Prostate gland (tissue), 2 donors: ENCODE data around the gene FGF3. TPM values are rescaled to one million over a fixed set of nuclear protein-coding genes. Genes with fewer than 3 reads are reported as not detected.

Experiments
- DNase-seq: peaks from one replicate; pipeline ENCODE4 v3.0.0-alpha.2; 2019; ENCODE audit warnings: low spot score
- H3K27ac ChIP-seq, 2 donors: fragments of 200-600 bp; sonication (generic); 2 replicates each; pipeline ENCODE4 v1.5.1; 2017 to 2019
- H3K27me3 ChIP-seq: fragments of 200-600 bp; sonication (generic); replicated peaks from 2 replicates; pipeline ENCODE4 v1.5.1; 2019; ENCODE audit not compliant: insufficient read depth
- H3K36me3 ChIP-seq, 2 donors: fragments of 200-600 bp; sonication (generic); 1 replicate in 1 of 2; 2 replicates in 1 of 2; pipeline versions ENCODE4 v1.5.1 to v1.8.1; 2017 to 2019
- H3K4me1 ChIP-seq: fragments of 200-600 bp; sonication (generic); replicated peaks from 2 replicates; pipeline ENCODE4 v1.5.1; 2019
- H3K4me3 ChIP-seq, 2 donors: fragments of 200-600 bp; sonication (generic); 2 replicates each; pipeline ENCODE4 v1.5.1; 2017 to 2019
- H3K9me3 ChIP-seq: fragments of 200-600 bp; sonication (generic); 2 replicates; pipeline ENCODE4 v1.5.1; 2017
- POLR2A ChIP-seq: fragments of 450-650 bp; IDR thresholded peaks from one replicate; pipeline ENCODE4 v1.6.1; 2016; ENCODE audit warnings: antibody characterized with exemption, mild to moderate bottlenecking
- POLR2AphosphoS5 ChIP-seq: sonication (generic); formaldehyde crosslinking; IDR thresholded peaks from one replicate; pipeline ENCODE4 v1.6.1; 2017; ENCODE audit warnings: antibody characterized with exemption
- WGBS: methylation state at CpG from one replicate; pipeline ENCODE4 v1.1.5; 2018; 5-methylcytosine and 5-hydroxymethylcytosine counted together
- intact Hi-C: fragments of 100-400 bp; cut with DNase I; formaldehyde crosslinking; loops from one replicate; pipeline ENCODE4 v1.14.2; 2022
- total RNA-seq, 2 donors: library from RNA; depleted of rRNA; stranded (reverse); fragments of >200 nt; gene quantifications; one replicate each; pipeline ENCODE4 v1.1.0, GENCODE V29; 2016
- TF ChIP-seq, protein P1 (sequence below), 4 experiments: fragments of 200-600 bp in 2 of 4; fragments of 450-650 bp in 2 of 4; sonication (generic) in 2 of 4; IDR thresholded peaks; 1 replicate in 3 of 4; 2 replicates in 1 of 4; pipeline ENCODE4 v1.5.1; 2016 to 2019; ENCODE audit warnings: antibody characterized with exemption in 4 of 4, mild to moderate bottlenecking in 2 of 4, moderate library complexity in 2 of 4

FGF3 gene
- total RNA-seq, 2 donors from 2014 or later: not detected

DNA sequence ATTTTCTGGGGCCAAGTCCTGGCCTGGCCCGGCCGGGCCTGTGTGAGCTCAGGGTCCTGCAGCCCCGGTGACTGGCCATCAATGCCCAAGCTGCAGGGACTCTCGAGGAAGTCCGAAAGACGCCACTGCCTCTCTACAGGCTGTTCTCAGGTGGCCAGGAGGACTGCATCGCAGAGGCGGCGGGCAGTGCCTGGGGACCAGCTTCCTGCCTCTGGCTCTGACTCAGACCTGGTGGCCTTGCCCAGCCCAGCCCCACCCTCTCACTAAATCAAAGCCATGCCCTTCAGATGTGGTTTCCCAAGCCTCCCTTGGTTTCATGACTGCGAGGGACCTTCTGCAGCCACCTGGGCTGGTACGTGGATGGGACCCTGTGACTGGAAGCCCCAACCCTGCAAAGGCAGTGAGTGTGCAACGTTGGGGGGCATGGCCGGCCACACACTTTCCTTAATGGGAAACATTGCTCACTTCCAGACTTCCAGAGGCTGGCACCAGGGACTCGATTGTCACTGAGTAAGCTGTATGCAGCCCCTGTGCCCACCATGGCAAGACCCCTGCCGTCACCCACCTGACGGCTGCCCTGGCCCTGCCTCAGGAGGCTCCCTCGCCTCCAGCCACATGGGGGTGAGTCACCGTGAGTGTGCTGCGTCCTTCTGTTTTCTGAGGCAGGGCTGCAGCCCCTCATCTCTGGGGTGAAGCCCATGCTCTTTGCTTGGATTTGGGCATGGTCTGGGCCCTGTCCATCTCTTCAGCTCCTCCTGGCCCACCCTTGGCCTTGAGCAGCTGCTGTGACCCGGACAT lies 6.0 kb upstream of the FGF3 start:
- TF ChIP-seq POLR2A (no peak), POLR2AphosphoS5 (no peak)
- TF ChIP-seq, protein P1, sequence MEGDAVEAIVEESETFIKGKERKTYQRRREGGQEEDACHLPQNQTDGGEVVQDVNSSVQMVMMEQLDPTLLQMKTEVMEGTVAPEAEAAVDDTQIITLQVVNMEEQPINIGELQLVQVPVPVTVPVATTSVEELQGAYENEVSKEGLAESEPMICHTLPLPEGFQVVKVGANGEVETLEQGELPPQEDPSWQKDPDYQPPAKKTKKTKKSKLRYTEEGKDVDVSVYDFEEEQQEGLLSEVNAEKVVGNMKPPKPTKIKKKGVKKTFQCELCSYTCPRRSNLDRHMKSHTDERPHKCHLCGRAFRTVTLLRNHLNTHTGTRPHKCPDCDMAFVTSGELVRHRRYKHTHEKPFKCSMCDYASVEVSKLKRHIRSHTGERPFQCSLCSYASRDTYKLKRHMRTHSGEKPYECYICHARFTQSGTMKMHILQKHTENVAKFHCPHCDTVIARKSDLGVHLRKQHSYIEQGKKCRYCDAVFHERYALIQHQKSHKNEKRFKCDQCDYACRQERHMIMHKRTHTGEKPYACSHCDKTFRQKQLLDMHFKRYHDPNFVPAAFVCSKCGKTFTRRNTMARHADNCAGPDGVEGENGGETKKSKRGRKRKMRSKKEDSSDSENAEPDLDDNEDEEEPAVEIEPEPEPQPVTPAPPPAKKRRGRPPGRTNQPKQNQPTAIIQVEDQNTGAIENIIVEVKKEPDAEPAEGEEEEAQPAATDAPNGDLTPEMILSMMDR (IDR thresholded peaks at IDR 0.05): no peak
- H3K4me1 ChIP-seq: no peaks in the 10 kb centered on the region
- 81% methylated on average over 19 of the region's 20 CpGs for WGBS
- H3K27me3 ChIP-seq: peaks cover 7% of the 10 kb centered on the region
- no peaks in the 10 kb centered on the region for H3K9me3 ChIP-seq
- no peaks in the 10 kb centered on the region for H3K36me3 ChIP-seq
- H3K4me3 ChIP-seq: no peak overlapping the region
- no peak for DNase-seq
- H3K27ac ChIP-seq: no peak overlapping the region
- intact Hi-C loops: no loop called here

DNA sequence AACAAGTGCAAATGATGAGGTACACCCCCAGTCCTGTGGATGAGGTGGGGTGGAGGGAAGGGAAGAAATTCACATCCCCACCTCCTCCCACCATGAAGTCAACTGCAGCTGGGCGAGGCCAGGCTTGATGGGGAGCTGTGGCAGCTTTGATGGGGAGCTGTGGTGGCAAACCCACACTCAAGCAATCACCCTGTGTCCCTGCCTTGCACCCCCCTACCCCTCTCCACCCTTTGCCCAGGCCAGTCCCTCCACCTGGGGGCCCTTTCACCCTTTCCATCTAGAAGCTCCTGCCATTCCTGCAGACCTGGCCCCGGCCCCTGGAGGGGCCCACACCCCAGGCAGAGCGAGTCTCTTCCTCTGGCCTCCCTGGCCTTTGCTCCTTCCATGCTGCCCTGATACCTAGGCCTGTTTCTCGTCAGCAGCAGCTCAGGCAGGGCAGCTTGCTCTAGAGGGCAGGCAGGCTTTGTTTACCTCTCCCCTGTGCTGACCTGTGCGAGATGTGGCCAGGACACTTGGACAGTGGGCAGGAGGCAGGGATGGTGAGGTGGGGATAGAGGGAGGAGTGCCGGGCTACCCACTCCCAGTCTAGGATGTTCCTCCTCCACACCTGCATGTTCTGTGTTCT lies 4.5 kb upstream of the FGF3 start:
- H3K36me3 ChIP-seq: no peaks in the 10 kb centered on the region
- WGBS: 86% methylated on average over 6 of the region's 6 CpGs
- H3K9me3 ChIP-seq: no peaks in the 10 kb centered on the region
- no peak for DNase-seq
- no peaks in the 10 kb centered on the region for H3K4me1 ChIP-seq
- no peak for TF ChIP-seq POLR2A
- TF ChIP-seq, protein P1 (IDR thresholded peaks at IDR 0.05): no peak
- TF ChIP-seq POLR2AphosphoS5: no peak
- H3K4me3 ChIP-seq: no peak overlapping the region
- no peak overlapping the region for H3K27ac ChIP-seq
- H3K27me3 ChIP-seq: peaks cover 16% of the 10 kb centered on the region
- intact Hi-C loops: no loop called here

DNA sequence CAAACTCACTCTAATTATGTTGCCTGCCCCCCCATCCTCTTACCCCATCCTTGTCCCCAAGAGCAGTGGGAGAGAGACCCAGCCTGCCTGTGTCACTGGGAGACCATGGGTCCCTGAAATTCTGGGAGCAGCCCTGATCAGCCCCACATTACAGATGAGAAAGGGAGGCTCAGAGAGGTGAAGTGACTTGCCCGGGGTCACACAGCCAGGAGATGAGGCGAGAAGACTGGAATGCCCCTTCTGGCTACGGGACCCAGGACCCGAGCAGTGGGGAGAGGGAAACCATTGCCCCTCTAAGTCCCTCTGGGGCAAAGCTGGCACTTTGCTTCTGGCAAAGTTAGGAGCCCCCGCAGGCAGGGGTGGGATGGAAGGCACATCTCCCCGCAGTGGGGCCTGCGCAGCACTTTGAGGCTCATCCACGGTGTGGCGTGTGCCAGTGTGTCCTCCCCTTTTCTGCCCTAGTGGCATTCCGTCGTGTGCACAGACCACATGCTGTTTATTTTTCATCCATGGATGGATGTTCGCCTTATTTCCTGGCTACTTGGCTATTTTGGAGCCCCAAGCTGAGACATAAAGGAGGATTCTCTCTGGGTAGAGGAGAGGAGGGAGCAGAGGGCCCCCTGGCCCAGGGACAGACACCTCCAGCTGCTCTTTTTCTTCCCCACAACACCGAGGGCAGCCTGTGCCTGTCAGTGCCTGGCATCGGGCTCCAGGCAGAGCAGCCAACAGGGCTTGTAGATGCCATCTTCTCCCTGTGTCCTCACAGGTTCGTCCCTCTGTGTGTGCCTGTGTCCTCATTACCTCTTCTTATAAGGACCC lies 3.7 kb upstream of the FGF3 start:
- no peak overlapping the region for H3K27ac ChIP-seq
- intact Hi-C loops: no loop called here
- TF ChIP-seq POLR2A: no peak
- TF ChIP-seq POLR2AphosphoS5: no peak
- TF ChIP-seq, protein P1 (IDR thresholded peaks at IDR 0.05): no peak
- H3K4me3 ChIP-seq: no peak overlapping the region
- H3K27me3 ChIP-seq: peaks cover 24% of the 10 kb centered on the region
- DNase-seq: no peak
- 64% methylated on average over 15 of the region's 15 CpGs for WGBS
- H3K4me1 ChIP-seq: no peaks in the 10 kb centered on the region
- H3K36me3 ChIP-seq: no peaks in the 10 kb centered on the region
- no peaks in the 10 kb centered on the region for H3K9me3 ChIP-seq

DNA sequence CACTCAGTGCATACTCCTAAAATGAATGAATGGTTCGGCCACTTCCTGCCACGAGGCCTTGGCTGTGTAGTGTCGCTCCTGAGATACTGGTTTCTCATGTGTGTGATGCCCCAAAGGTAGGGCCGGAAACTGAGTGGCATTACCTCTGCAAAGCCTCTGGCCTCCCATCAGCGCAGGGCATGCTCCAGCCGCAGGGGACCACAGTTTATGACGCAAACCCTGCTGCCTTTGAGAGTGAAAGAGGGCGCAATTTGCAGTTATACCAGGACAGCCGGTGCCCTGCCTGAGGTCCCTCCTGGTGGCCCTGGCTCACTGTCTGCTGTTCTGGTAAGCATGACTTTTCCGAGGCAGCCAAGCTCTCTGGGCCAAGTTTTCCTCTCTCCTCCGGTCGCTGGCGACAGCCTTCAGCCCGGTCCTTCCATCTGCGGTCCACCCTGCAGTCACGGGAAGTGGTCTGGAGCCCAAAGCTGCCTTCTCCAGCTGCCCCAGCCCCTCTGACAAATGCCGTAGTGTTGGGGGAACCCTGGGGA lies 2.4 kb upstream of the FGF3 start:
- H3K27me3 ChIP-seq: peaks cover 37% of the 10 kb centered on the region
- TF ChIP-seq POLR2AphosphoS5: no peak
- TF ChIP-seq, protein P1 (IDR thresholded peaks at IDR 0.05): no peak
- TF ChIP-seq POLR2A: no peak
- H3K27ac ChIP-seq: no peak overlapping the region
- H3K36me3 ChIP-seq: no peaks in the 10 kb centered on the region
- DNase-seq: no peak
- no peaks in the 10 kb centered on the region for H3K9me3 ChIP-seq
- intact Hi-C loops: no loop called here
- 76% methylated on average over 17 of the region's 17 CpGs for WGBS
- no peaks in the 10 kb centered on the region for H3K4me1 ChIP-seq
- no peak overlapping the region for H3K4me3 ChIP-seq
